Endothelial cell of umbilical vein (primary cell): Measurements from ENCODE around the gene CNIH4. TPM values are rescaled to one million over a fixed set of nuclear protein-coding genes. Genes with fewer than 3 reads are reported as not detected.
"Not testable (repeated sequence)": the region's sequence is repeated elsewhere in the genome, so short reads cannot be mapped to it uniquely, and the experiment has no call there.

ENCODE experiments used
- BruUV-seq: library from RNA; stranded (reverse); fragments of 400-500 nt; replicated peaks from 2 replicates; lab custom pipeline; 2021; lab: Mats Ljungman, UMichigan
- CTCF ChIA-PET: fragments of 300-600, 350-600 bp; sonication (Branson Sonifier 250); formaldehyde crosslinking; loops from one replicate; lab custom pipeline; 2021; ENCODE audit warnings: antibody characterized with exemption, inconsistent platforms; lab: Charles Lee
- POLR2A ChIA-PET: fragments of 300-600, 350-600 bp; sonication (Branson Sonifier 250); formaldehyde crosslinking; loops from one replicate; lab custom pipeline; 2021; ENCODE audit warnings: antibody characterized with exemption, inconsistent platforms; lab: Charles Lee
- DNase-seq: peaks from one replicate; pipeline ENCODE4 v3.0.0-alpha.2; 2011; ENCODE audit warnings: low read depth, low spot score
- FAIRE-seq: peaks from 2 replicates; lab custom pipeline; 2011; peaks lifted over from hg19 to GRCh38; lab: Jason Lieb, UNC
- H2AFZ ChIP-seq: 2 replicates; pipeline ENCODE4 v1.6.0; 2012; ENCODE audit warnings: low read depth, low read length, control low read depth, inconsistent platforms
- H3K27ac ChIP-seq: 2 replicates; pipeline ENCODE4 v1.5.1; 2011; ENCODE audit warnings: low read depth, mild to moderate bottlenecking, control low read depth, low read length, moderate library complexity; ENCODE audit not compliant: insufficient read depth
- H3K27me3 ChIP-seq, 2 experiments: 2 replicates each; pipeline versions ENCODE4 v1.6.0 to v1.6.1; 2011; ENCODE audit warnings: low read length in 2 of 2, mixed read lengths in 1 of 2; ENCODE audit not compliant: control insufficient read depth in 2 of 2, insufficient read depth in 2 of 2
- H3K36me3 ChIP-seq, 2 experiments: 2 replicates in 1 of 2; 3 replicates in 1 of 2; pipeline ENCODE4 v1.5.1; 2011; ENCODE audit warnings: low read length in 2 of 2, mild to moderate bottlenecking in 1 of 2, moderate library complexity in 1 of 2; ENCODE audit not compliant: control insufficient read depth in 2 of 2, insufficient read depth in 2 of 2; ENCODE audit errors: extremely low read depth in 1 of 2
- H3K4me1 ChIP-seq: 3 replicates; pipeline ENCODE4 v1.5.1; 2011; ENCODE audit warnings: mild to moderate bottlenecking, low read length; ENCODE audit not compliant: control insufficient read depth, insufficient read depth; ENCODE audit errors: extremely low read depth
- H3K4me2 ChIP-seq: 2 replicates; pipeline ENCODE4 v1.6.1; 2011; ENCODE audit warnings: low read length, control low read depth, mixed read lengths; ENCODE audit not compliant: insufficient read depth
- H3K4me3 ChIP-seq, 3 experiments: fragments of 200-600 bp in 1 of 3; sonication (generic), shearing (Covaris generic) in 1 of 3; replicated peaks in 1 of 3; 2 replicates each; pipeline ENCODE4 v1.5.1; 2011 to 2016; ENCODE audit warnings: control low read depth in 3 of 3, low read length in 3 of 3, mild to moderate bottlenecking in 2 of 3, inconsistent platforms in 1 of 3, low read depth in 1 of 3, moderate library complexity in 1 of 3; ENCODE audit not compliant: insufficient read depth in 1 of 3
- H3K79me2 ChIP-seq: 2 replicates; pipeline ENCODE4 v1.6.0; 2012; ENCODE audit warnings: low read length, inconsistent platforms; ENCODE audit not compliant: control insufficient read depth, insufficient read depth
- H3K9ac ChIP-seq: replicated peaks from 2 replicates; pipeline ENCODE3; 2011; ENCODE audit warnings: low read length, control low read depth; ENCODE audit not compliant: insufficient read depth; ENCODE audit errors: extremely low read depth
- H3K9me1 ChIP-seq: replicated peaks from 3 replicates; pipeline ENCODE4 v1.6.0; 2011; ENCODE audit warnings: mild to moderate bottlenecking, low read length; ENCODE audit not compliant: control insufficient read depth, insufficient read depth; ENCODE audit errors: extremely low read depth
- H3K9me3 ChIP-seq: replicated peaks from 2 replicates; pipeline ENCODE4 v1.5.1; 2012; ENCODE audit warnings: low read length, inconsistent platforms; ENCODE audit not compliant: control insufficient read depth, insufficient read depth
- H4K20me1 ChIP-seq: replicated peaks from 2 replicates; pipeline ENCODE3; 2011; ENCODE audit warnings: mild to moderate bottlenecking, low read length; ENCODE audit not compliant: control insufficient read depth, insufficient read depth; ENCODE audit errors: extremely low read depth
- EZH2 ChIP-seq: IDR thresholded peaks from 2 replicates; pipeline ENCODE4 v1.6.1; 2012; ENCODE audit warnings: borderline replicate concordance, low read depth, mild to moderate bottlenecking, moderate library complexity, low read length, inconsistent platforms; ENCODE audit not compliant: severe bottlenecking
- FOS ChIP-seq: IDR thresholded peaks from 2 replicates; pipeline ENCODE4 v1.6.1; 2011; ENCODE audit warnings: mild to moderate bottlenecking, low read length, moderate library complexity, borderline replicate concordance; ENCODE audit not compliant: insufficient read depth
- GATA2 ChIP-seq: IDR thresholded peaks from 2 replicates; pipeline ENCODE4 v1.7.0; 2011; ENCODE audit warnings: low read depth, mild to moderate bottlenecking, moderate library complexity, mixed read lengths, low read length; ENCODE audit not compliant: insufficient read length, insufficient read depth
- JUN ChIP-seq: IDR thresholded peaks from 2 replicates; pipeline ENCODE4 v1.6.1; 2011; ENCODE audit warnings: borderline replicate concordance, low read depth; ENCODE audit not compliant: insufficient read length, insufficient read depth
- MYC ChIP-seq: IDR thresholded peaks from one replicate; pipeline ENCODE4 v1.6.1; 2011; ENCODE audit warnings: mild to moderate bottlenecking, low read depth, low read length
- POLR2A ChIP-seq: IDR thresholded peaks from 2 replicates; pipeline ENCODE4 v1.6.1; 2012; ENCODE audit warnings: low read depth, mild to moderate bottlenecking, control low read depth, low read length
- POLR2AphosphoS5 ChIP-seq: IDR thresholded peaks from 2 replicates; pipeline ENCODE4 v1.6.1; 2012; ENCODE audit warnings: low read depth, mild to moderate bottlenecking, control low read depth, low read length, moderate library complexity; ENCODE audit not compliant: insufficient read depth
- dilution Hi-C: fragments of 300-500 bp; cut with MboI; formaldehyde crosslinking; loops from one replicate; pipeline ENCODE4 v1.15.0; 2019; ENCODE audit warnings: low sequenced_read_pairs; ENCODE audit not compliant: extremely low pct_ligation_motif_present
- intact Hi-C: fragments of 100-400 bp; cut with micrococcal nuclease; formaldehyde crosslinking; loops from one replicate; pipeline ENCODE4 v1.10.0; 2022
- polyA plus RNA-seq, 4 experiments: library from polyadenylated mRNA; depleted of rRNA in 3 of 4; stranded (reverse) in 3 of 4; unstranded in 1 of 4; fragments of >200 nt; gene quantifications; 2 replicates each; pipeline versions ENCODE4 v1.2.1 to v1.2.3, GENCODE V29; 2011 to 2012; ENCODE audit warnings: missing spikeins in 1 of 4
- total RNA-seq: library from RNA; stranded (reverse); gene quantifications from 2 replicates; pipeline ENCODE4 v1.2.3, GENCODE V29; 2021
- TF ChIP-seq, protein P1 (sequence below): IDR thresholded peaks from 2 replicates; pipeline ENCODE4 v1.6.1; 2011; ENCODE audit not compliant: insufficient read depth, insufficient read length
- TF ChIP-seq, protein P2 (sequence below), 2 donors: IDR thresholded peaks; 1 replicate in 1 of 2; 2 replicates in 1 of 2; pipeline ENCODE4 v1.5.1; 2011; ENCODE audit warnings: low read length in 2 of 2, mild to moderate bottlenecking in 2 of 2, moderate library complexity in 2 of 2, control low read depth in 1 of 2, inconsistent platforms in 1 of 2, low read depth in 1 of 2; ENCODE audit not compliant: insufficient read depth in 1 of 2; ENCODE audit errors: extremely low read depth in 1 of 2

Gene CNIH4
- total and polyA plus RNA-seq, 2 donors (not counting 3 experiments of a cell fraction or from before 2014, with no cell fraction given) = 74.9 to 118 TPM

DNA sequence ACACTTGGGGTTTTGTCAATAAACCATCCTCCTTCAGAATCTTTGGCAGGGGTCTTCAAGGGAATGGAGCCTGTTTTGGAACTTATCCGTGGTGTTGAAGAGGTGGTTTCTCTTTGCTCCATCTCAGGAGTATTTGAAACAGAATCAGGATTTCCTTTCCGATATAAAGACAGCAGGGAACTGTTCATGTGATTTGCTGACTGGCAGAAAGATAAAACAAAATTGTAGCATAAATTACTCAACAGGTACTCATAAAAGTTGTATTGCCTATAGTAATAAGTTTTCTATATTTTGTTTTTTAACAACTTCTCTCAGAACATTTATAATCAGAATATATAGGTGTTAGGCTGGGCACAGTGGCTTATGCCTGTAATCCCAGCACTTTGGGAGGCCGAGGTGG lies 48.6 kb upstream of the CNIH4 start:
- H4K20me1 ChIP-seq = no peaks in the 10 kb centered on the region
- no peaks in the 10 kb centered on the region for H3K4me1 ChIP-seq
- H3K36me3 ChIP-seq = peaks cover 4 to 15% of the 10 kb centered on the region in 2 experiments
- no peak overlapping the region for H3K4me3 ChIP-seq
- DNase-seq (no peak), FAIRE-seq (no peak)
- no peaks in the 10 kb centered on the region for H3K27me3 ChIP-seq
- ChIA-PET CTCF (no interaction called here), POLR2A (interaction anchor here (0.6 kb wide), 1 partner anchor 34 kb away, joined by 4 read pairs; no protein-coding TSS in a partner anchor)
- H3K9me3 ChIP-seq = no peaks in the 10 kb centered on the region
- dilution Hi-C loops = no loop called here
- intact Hi-C loops = no loop called here
- no peak for TF ChIP-seq POLR2AphosphoS5
- TF ChIP-seq JUN = no peak
- TF ChIP-seq MYC = no peak
- TF ChIP-seq POLR2A = no peak
- no peak for TF ChIP-seq GATA2
- TF ChIP-seq, protein P1, sequence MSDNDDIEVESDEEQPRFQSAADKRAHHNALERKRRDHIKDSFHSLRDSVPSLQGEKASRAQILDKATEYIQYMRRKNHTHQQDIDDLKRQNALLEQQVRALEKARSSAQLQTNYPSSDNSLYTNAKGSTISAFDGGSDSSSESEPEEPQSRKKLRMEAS = no peak
- TF ChIP-seq, protein P2, sequence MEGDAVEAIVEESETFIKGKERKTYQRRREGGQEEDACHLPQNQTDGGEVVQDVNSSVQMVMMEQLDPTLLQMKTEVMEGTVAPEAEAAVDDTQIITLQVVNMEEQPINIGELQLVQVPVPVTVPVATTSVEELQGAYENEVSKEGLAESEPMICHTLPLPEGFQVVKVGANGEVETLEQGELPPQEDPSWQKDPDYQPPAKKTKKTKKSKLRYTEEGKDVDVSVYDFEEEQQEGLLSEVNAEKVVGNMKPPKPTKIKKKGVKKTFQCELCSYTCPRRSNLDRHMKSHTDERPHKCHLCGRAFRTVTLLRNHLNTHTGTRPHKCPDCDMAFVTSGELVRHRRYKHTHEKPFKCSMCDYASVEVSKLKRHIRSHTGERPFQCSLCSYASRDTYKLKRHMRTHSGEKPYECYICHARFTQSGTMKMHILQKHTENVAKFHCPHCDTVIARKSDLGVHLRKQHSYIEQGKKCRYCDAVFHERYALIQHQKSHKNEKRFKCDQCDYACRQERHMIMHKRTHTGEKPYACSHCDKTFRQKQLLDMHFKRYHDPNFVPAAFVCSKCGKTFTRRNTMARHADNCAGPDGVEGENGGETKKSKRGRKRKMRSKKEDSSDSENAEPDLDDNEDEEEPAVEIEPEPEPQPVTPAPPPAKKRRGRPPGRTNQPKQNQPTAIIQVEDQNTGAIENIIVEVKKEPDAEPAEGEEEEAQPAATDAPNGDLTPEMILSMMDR (IDR thresholded peaks at IDR 0.05; ENCODE audit: extremely low read depth in 1 of 2, insufficient read depth in 1 of 2, low read depth in 1 of 2, low read length in 2 of 2) = no peak
- no peak for TF ChIP-seq FOS
- TF ChIP-seq EZH2 = no peak
- BruUV-seq = no TSS peak
- H3K79me2 ChIP-seq = no peaks in the 10 kb centered on the region
- H3K27ac ChIP-seq = no peak overlapping the region
- H3K4me2 ChIP-seq = no peak overlapping the region
- H3K9ac ChIP-seq = no peak overlapping the region
- no peaks in the 10 kb centered on the region for H3K9me1 ChIP-seq
- no peak overlapping the region for H2AFZ ChIP-seq

DNA sequence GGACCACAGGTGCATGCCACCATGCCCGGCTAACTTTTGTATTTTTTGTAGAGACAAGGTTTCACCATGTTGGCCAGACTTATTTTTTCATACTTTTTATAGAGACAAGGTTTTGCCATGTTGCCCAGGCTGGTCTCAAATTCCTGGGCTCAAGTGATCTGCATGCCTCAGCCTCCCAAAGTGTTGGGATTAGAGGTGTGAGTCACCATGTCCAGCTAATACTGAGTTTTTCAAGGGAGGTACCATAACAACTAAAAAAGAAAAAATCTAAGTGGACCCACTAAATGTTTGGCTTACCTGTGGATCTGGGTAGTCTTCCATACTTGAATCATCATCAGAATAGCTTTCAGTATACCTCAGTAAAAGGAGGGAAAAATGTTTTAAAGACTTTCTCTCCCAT lies 45.2 kb upstream of the CNIH4 start:
- H3K4me1 ChIP-seq, H3K27ac ChIP-seq, BruUV-seq, H4K20me1 ChIP-seq, POLR2A ChIA-PET, H3K9ac ChIP-seq, H2AFZ ChIP-seq, H3K4me2 ChIP-seq, H3K27me3 ChIP-seq, intact Hi-C loops, FAIRE-seq, H3K9me3 ChIP-seq, H3K79me2 ChIP-seq, H3K9me1 ChIP-seq, DNase-seq, dilution Hi-C loops, H3K4me3 ChIP-seq: not testable (repeated sequence)
- H3K36me3 ChIP-seq = peaks cover 6 to 11% of the 10 kb centered on the region in 2 experiments
- CTCF ChIA-PET = interaction anchor here (1.5 kb wide), 1 partner anchor 142 kb away, joined by 3 read pairs; no protein-coding TSS in a partner anchor
